Fibroblast of lung (primary cell): ENCODE results near the gene GIMAP8.

ENCODE experiments used
- CTCF ChIP-seq, 2 donors: IDR thresholded peaks in 1 of 2; conservative IDR thresholded peaks in 1 of 2; 1 replicate in 1 of 2; 2 replicates in 1 of 2; pipeline ENCODE4 v1.5.1; 2011 to 2012; ENCODE audit warnings: low read length in 2 of 2, control low read depth in 1 of 2, inconsistent platforms in 1 of 2, low read depth in 1 of 2, mild to moderate bottlenecking in 1 of 2
- EZH2 ChIP-seq: IDR thresholded peaks from 2 replicates; pipeline ENCODE4 v1.5.1; 2012; ENCODE audit warnings: low read length, control low read depth, mild to moderate bottlenecking; ENCODE audit errors: missing control alignments

GRCh38 chr7:150421831-150422230, 28.6 kb upstream of the GIMAP8 start:
- TF ChIP-seq CTCF (conservative IDR thresholded peaks at IDR 0.05 in 1 of 2, IDR thresholded peaks at IDR 0.05 in 1 of 2; ENCODE audit: low read depth in 1 of 2, low read length in 2 of 2) (no peak), EZH2 (no peak)
